Retina (tissue), 1 donor: ENCODE data around the gene EXOC7.

Source experiments
- DNase-seq: peaks from one replicate; pipeline ENCODE4 v3.0.0-alpha.2; 2016

EXOC7 gene

DNA sequence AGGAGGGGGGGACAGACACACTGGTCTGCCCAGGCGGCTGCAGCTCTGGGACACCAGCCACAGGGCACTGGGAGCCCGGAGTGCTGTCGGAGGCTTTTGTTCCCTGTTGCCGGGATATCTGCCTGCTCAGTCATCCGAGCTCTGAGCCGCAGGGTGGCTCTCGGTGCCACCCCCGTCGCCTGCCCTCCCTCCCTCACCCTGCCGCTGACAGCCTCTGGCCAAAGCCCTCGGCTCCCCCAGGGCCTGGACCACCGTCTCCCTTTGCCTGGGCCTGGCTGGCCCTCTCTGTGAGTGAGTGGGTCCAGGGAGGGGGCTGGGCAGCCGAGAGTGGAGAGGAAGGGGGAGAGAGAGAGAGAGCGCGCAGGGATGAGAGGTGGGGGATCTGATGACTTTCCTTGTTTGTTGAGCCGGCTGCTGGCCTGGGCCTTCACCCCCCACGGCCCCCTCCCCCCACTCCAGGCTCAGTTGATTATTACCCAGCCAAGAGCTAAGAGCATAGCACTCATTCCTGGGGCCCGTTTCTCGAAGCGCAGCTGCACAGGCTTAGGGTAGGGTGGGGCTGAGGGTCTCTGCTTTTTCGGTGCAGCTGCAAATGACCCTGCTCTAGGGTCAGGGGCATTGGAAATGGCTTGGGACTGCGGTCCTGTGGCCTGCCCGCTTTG lies 34.8 kb upstream of the EXOC7 start:
- peak; percentile 91 for DNase-seq

DNA sequence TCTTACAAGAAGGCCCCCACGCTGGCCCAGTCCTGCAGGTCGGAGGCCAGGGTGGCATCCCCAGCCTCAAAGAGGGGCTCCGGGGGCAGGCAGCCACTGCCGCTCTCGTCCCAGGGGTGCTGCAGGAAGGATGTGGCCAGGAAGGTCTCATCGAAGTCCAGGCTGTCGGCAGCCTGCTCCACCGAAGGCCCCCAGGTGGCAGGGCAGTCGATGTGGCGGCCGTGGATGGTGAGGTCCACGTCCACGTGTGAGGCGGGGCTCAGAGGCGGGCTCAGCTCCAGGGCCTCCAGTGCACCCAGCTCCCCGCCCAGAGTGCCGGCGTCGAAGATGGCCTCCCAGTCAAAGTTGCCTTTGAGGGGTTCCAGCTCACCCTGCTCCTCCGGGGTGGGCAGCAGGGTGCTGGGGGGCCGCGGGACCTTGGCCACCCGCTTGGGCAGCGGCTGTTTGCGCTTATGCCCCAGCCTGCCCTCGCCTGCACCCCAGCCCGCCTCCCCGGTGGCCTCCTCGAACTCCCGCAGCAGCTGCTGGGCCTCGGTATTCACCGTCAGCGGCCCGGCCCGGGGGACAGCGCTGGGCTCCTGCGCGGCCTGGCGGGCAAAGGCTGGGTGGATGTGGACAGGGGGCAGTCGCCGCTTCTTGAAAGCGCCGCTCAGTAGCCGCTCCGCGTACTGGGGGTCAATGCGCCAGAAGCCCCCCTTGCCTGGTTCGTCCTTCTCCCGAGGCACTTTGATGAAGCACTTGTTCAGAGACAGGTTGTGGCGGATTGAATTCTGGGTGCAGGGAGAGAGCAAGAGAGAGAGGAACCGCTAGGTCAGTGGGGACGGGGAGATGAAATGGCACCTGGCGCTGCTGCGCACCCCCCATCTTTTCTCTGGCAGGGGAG lies 34.0 kb upstream of the EXOC7 start:
- no peak for DNase-seq

DNA sequence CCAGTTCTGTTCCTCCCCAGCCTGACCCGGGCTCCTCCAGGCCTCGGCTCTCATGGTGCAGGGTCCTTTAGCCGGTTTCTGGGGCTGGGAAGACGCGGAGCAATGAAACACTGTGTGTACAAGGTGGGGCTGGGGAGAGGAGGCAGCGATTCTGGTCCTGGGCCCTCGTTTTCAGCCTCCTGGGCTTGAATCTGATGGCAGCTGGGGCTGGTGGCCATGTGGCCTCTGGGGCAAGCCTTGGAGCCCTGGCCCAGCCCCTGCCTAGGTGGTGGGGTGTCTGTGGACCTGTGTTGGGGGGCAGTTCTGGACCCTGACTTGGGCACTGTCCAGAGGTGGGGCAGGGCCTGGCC lies 33.4 kb upstream of the EXOC7 start:
- no peak for DNase-seq

DNA sequence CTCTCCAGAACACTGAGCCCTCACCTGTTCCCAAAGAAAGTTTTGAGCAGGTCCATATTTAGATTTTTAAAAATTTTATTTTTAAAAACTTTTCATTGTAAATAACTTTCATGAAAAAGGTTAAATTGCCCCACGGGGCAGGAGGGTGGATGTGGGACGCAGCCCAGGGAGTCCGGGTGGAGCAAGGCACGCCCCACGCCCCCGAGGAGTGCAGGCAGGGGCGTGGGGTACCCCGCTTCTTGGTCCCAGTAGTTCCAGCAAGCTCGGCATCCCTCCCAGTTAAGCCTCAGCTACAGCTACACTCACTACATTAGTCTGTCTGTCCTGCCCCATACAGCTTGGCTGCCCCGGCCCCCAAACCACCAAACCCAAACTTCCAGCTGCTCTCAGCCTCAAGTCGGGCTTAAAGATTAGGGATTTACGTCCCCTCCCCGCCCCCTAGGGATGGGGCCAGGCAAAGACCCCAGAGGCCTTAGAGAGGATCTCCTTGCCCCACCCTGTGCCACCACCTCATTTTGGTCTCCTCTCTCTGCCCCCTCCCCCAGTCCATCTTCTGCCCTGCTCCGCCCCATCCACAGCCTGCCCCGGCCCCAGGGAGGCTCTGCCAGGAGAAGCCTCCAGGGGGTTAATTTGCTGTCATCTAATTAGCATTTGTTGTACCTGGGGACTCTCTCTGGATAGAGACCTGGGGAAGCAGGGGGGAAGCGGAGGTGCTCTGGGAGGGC lies 32.9 kb upstream of the EXOC7 start:
- DNase-seq = no peak

DNA sequence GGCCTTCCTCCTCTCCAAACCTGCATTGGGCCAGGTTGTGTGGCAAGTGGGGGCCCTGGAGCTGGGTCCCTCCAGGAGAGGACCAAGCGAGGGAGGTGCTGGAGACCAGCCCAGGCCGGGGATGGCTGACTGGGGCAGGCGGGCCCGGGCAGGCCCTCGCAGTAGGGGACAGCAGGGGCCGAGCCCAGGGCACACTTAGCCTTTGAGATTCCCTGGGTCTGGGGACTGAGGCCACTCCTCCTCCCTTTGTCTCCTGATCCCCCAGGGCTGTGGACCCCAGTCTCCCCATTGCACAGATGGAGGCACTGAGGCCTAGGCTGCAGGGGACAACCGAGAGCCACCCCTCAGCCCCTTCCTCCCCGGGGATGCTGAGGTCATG lies 32.2 kb upstream of the EXOC7 start:
- DNase-seq = no peak

DNA sequence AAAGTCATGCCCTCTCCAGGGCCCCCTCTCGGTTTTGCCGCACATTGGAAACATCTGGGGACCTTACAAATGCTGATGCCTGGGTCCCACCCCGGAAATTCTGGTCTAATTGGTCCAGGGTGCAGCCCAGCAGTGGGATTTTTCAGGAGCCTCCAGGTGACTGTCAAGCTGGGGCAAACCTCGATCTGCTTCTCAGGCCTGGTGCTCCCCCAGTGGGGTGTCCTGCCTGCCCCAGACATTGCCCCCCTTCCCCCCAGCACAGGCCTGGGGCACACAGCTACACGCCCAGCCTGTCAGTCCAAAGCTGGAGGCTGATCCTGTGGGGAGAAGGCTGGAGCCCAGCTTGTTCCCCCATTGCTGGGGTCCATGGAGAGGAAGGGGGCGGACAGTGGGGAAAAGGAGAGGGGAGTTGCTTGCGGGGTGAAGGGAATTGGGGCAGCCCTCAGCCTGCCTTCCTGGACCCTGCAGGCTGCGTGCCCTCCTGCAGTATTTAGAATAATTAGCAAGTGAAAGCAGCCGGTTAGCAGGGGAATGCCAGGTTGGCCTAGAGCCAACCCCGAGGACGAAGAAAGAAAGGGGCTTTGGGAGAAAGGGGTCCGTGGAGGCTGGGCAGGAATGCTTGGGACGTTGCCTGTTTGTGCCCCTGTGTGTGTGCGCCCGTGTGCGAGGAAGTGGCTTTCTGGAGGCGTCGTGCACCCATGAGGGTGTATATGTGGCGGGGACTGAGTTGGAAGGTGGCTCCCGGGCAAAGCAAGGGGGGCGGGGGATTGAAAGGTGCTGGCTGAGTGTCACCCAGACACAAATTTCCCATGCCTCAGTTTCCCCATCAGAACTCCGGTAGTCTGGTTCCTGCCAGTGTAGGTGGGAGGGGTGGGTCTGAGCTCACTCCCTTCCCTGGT lies 31.6 kb upstream of the EXOC7 start:
- DNase-seq = peak; percentile 41

DNA sequence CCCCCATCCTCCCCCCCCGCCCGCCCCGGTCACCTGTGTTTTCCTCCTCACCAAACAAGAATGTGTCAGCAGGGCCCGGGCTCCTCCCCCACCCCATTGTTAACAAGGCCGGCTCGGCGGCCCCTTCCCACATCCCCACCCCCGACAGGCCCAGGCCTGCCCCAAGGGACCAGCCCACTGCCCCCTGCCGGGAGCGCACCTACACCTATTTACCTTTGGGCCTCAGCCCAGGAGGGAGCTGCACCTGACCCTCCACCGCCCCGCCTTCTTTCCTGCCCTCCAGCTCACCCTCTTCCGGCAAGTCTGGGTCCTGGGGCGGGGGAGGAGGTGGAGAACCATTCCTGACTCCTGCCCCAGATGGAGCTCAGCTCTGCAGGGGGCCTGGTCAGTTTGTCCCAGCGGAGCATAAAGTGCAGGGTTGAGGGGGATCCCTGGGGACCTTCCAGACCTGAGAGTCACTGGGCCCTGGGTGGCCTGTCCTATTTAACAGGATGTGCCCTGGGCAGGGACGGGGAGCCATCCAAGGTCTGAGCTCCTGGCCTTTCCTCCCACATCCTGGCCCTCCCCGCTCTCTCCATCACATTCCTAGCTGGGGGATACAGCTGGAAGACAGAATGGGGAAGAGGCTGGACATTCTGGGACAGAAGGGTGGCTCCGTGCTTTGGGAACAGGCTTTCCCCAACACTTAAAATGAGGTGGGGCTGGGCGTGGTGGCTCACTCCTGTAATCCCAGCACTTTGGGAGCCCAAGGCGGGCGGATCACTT lies 29.2 kb upstream of the EXOC7 start:
- DNase-seq = no peak

DNA sequence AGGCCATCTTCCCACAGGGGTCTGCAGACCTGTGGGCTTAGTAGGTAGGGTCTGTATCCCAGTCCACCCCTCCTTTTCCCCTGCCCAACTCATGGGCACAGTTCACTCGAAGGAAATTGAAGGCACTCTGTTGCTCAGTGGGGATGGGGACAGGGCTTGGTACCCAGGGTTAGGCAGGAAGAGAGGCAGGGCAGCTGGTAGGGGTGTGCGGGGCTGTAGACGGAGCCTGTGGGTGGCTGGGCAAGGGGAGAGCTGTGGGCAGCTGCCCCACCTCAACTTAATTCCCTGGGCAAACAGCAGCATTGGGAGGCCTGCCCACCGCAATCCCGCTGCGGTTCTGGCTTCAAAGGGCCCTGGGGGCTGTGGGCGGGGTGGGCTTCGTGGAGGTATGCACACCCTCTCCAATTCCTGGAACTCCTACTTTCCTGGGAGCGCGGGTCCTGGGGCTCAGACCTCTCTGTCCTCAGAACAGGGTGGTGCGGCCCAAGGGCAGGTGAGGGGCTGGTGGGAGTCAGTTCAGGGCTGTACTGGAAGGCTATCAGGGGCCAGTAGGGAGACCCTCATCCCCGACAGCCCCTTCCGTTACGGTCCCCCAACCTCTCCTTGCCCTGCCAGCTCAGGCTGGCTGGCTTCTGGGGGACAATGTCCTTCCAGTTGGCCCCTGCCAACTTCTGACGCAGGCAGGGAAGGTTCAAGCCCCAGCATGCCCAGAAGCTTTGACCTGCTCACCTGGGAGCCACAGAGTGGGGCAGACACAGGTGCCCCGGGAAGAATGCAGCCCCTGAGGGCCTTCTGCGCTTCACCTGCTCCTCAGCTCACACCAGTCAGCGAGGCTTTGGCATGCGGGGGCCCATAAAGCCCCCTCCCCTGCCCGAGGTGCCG lies 28.3 kb upstream of the EXOC7 start:
- DNase-seq = no peak

DNA sequence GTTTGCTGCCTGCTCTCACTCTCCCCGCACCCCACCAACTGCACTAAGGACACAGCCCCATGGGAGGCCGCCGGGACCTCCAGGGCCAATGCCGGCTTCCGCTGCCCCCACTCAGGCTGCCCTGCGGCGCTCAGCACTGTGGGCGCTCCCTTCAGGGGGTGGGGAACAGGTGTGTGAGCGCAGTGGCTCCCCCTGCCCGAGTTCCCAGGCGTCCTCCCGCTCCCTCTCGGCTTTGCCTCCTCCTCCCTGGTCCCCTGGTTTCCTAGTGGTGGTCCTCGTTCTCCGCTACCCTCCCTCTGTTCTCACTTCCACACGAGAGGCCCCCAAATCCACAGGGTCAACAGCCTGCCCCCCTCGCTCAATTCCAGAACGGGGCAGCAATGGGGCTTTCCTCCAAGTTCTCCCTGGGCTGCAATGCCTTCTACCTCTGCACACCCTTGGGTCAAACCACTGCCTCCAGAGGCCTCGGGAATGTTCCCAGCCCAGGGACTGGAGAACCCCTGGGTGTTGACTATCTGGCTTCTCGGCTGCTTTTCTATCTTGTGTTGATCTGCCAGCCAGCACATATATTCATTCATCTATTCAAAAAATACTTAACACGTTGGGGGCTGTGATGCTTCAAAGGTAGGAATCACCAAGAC lies 27.6 kb upstream of the EXOC7 start:
- no peak for DNase-seq

DNA sequence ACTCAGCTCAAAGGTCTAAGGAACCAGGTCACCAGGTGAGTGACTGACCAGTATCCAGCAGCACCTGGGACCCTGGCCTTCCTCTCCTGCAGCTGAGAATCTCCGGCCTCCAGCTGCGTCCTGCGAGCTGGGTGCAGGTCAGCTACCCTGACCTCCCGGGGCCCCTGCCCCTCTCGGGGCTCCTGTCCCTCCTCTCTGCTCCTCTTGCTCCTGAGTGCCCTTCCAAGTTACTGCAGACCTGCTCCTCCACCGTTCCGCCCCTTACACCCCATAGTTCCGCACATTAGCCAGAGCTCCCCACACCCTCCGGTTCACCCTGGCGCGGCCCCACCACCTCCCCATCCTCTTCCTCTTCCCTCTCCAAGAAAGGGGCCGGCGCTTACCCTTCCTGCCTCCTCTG lies 26.9 kb upstream of the EXOC7 start:
- DNase-seq = no peak

DNA sequence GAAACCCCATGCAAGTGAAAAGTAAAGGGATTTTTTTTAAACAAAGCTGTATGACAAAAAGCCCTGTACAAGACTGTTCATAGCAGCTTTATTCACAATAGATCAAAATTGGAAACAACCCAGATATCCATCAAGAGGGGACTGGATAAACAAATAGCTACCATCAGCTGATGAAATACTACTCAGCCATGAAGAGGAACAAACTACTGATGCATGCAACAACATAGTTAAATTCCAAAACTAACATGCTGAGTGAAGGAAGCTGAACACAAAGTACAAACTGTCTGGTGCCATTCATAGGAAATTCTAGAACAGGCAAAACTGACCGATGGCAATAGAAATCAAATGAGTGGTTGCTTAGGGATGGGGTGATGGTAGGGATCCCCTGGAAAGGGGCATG lies 22.3 kb upstream of the EXOC7 start:
- no peak for DNase-seq

DNA sequence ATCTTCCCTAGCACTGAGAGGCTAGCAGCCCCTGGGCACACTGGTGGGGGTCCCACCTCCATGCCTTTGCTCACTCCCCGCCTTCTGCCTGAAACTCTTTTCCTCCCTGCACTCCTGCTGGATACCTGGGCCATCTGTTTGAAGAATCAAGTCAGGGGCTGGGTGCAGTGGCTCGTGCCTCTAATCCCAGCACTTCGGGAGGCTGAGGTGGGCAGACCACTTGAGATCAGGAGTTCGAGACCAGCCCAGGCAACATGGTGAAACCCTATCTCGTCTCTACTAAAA lies 21.7 kb upstream of the EXOC7 start:
- DNase-seq = no peak

DNA sequence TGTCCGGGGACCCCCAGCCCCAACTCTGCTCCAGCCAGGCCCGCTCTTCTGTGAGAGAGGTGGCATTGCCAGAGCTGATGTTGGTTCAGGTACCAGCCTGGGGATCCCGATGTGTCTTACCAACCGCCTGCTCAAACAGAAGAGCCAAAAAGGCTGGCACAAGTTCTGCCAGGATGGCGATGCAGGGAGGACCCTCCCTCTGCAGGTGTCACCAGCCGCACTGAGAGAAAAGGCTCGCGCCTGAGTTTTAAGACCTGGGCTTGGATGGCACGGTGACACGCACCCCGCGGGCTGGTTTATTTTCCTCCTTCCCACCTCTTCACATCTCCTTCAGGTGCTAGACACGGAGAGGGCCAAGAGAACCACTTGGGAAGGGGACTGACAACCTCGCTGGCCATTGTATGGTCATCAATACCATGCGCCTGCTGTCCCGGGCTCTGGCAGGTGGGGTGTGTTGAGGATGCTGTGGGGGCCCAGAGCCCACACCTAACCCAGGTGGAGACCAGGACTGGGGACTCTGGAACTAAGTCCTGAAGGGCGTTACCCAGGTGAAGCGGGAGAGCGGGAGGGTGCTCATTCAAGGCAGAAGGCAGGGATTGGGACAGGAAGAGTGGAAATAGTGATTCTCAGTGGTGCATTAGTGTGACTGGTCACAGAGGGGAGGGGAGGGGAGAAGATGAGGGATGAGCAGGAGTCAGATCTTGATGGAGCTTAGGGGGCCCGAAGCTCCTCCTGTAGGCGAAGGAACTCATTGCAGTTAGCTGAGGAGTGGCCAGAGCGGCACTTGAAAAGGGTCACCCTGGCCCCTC lies 21.2 kb upstream of the EXOC7 start:
- no peak for DNase-seq

DNA sequence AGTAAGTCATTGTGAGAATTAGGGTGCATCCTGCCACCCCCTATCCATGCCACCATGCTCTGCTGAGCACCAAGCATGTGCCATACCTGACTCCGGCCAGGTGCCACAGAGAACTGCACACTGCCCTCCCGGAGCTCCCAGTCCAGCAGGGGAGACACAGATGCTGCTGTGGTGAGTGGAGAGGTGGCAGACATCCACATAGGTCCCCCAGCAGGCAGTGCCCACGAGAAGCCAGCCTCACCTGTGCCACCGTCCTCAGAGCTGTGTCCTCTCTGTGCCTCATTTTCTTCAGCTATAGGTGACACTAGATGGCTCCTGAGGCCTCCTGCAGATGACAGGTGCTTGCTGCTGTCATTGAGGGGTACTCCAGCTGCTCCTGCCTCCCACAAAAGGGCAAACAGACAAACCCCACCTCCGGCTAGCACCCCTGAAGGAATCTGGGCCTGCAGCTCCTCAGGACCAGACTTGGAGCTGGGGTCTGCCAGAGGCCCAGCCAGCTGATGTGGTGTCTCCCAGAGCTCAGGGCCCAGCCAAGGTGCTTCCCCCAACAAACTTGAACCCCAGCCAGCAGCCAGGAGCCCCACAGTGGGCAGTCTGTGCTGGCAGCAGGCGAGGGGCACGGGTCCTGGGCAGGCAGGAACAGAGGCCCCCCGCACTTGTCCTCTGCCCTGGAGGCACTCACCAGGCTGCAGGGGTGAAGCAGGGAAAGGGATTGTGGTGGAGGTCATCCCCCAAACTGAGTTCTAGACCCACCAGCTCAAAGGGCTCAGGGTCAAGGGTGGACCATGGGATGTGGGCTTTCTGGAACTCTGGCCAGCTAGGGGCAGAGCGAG lies 20.4 kb upstream of the EXOC7 start:
- no peak for DNase-seq

DNA sequence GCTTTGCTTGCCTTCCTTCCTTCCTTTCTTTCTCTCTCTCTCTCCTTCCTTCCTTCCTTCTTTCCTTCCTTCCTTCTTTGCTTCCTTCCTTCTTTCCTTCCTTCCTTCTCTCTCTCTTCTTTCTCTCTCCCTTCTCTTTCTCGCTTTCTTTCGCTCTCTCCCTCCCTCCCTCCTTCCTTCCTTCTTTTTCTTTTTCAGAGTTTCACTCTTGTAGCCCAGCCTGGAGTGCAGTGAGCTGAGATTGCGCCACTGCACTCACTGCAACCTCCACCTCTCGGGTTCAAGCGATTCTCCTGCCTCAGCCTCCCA lies 19.6 kb upstream of the EXOC7 start:
- DNase-seq = no peak

DNA sequence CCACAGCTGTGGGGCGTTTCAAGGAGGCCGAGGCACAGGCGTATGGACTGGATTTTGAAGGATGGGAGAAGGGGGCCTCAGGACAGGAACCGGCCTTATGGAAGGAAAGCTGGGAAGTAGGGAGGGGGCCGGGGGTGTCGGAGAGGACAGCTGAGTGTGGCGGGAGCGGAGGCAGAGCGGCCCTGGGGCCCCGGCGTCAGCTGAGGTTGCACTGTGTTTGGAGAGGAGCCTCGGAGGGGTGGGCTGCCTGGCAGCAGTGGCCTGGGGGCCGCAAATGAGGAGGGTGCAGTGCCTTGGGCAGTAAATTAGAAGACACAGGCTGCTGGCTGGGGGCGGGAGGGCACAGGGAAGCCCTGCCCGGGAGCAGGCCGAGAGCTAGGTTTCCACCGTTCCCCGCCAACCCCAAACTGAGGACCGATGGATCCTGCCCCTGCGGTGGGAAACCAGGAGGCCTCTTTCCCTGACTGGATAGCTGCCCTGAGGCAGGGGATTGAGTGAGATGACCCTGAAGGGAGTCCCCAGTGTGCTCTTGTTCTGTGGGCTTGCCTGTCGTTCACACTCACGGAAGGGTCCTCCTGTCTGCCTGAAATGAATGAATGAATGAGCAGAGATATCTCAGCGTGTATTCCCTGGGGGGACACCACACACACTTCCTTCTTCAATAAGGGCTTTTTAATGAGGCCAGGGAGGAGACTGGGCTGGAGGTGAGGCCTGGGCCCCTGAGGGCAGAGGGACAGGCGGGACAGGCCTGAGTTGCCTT lies 19.0 kb upstream of the EXOC7 start:
- DNase-seq = no peak

DNA sequence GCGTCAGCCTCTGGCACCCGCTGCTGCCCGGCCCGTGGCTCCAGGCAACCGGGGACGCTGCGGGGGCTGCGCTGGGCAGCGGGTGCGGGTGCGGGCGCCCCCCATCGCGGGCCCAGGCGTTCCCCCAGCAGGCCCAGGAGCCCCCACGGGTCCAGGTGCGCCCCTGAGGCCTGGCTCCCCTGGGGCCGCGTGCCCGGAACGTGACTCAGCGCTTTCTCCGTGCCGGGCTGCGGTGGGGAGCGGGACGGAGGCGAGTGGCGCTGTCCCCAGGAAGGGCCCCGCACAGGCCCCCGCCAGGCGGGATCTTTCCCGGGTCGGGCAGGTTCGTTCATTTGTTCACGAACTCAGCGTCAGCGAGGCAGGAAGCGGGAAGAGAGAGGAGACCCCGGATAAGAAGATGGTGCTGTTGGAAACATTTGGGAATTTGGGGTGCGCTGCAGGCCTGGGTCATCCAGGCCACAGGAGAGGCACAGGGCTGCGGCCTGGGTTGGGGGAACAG lies 18.4 kb upstream of the EXOC7 start:
- peak; percentile 52 for DNase-seq

DNA sequence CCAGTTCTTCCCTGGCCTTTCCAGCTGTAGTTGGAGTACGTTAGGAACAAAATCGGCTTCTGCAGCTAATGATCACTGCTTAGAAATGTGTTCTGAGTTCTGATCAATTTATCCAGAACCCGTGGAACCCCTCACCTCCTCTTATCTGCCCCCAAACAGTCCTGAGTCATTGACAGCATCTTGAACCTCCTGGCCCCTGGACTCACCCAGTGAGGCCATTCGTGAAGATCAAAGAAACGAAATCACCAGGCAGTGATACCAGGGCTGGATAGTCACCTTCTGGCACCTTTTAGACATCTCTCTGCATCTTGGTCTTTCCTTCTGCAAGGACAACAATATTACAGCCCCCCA lies 17.0 kb upstream of the EXOC7 start:
- no peak for DNase-seq
